Activated CD4-positive, alpha-beta memory T cell treated with anti-CD3 and anti-CD28 coated beads for 36 hours (primary cell): ENCODE results near the gene HBB. TPM values are rescaled to one million over a fixed set of nuclear protein-coding genes. Genes with fewer than 3 reads are reported as not detected.
"Not testable (repeated sequence)": the region's sequence is repeated elsewhere in the genome, so short reads cannot be mapped to it uniquely, and the experiment has no call there.

ENCODE experiments used
- CTCF ChIA-PET: fragments of 350-600 bp; sonication (Branson Sonifier 250); formaldehyde crosslinking; loops from one replicate; lab custom pipeline; 2021; ENCODE audit warnings: antibody characterized with exemption, inconsistent platforms; lab: Charles Lee
- POLR2A ChIA-PET: fragments of 350-600 bp; sonication (Branson Sonifier 250); formaldehyde crosslinking; loops from one replicate; lab custom pipeline; 2021; ENCODE audit warnings: antibody characterized with exemption; lab: Charles Lee
- DNase-seq: peaks from one replicate; pipeline ENCODE4 v3.0.0-alpha.2; 2020
- H3K27ac Mint-ChIP-seq: one replicate; pipeline ENCODE4 v1.8.0; 2021; ENCODE audit warnings: mixed read lengths
- H3K27me3 Mint-ChIP-seq: one replicate; pipeline ENCODE4 v1.8.0; 2021; ENCODE audit warnings: mixed read lengths
- H3K36me3 Mint-ChIP-seq: one replicate; pipeline ENCODE4 v1.8.0; 2021; ENCODE audit warnings: mixed read lengths
- H3K4me1 Mint-ChIP-seq: one replicate; pipeline ENCODE4 v1.8.0; 2021; ENCODE audit warnings: low read depth, mixed read lengths
- H3K4me3 Mint-ChIP-seq: one replicate; pipeline ENCODE4 v1.8.0; 2021; ENCODE audit warnings: mild to moderate bottlenecking, mixed read lengths
- H3K9me3 Mint-ChIP-seq: one replicate; pipeline ENCODE4 v1.8.0; 2021; ENCODE audit warnings: mixed read lengths
- intact Hi-C: fragments of 100-400 bp; cut with micrococcal nuclease; formaldehyde crosslinking; loops from one replicate; pipeline ENCODE4 v1.15.1; 2023
- total RNA-seq, 2 experiments: library from RNA; stranded (reverse); gene quantifications; one replicate each; pipeline ENCODE4 v1.2.3, GENCODE V29; 2021

Gene HBB
- not detected for total RNA-seq

DNA sequence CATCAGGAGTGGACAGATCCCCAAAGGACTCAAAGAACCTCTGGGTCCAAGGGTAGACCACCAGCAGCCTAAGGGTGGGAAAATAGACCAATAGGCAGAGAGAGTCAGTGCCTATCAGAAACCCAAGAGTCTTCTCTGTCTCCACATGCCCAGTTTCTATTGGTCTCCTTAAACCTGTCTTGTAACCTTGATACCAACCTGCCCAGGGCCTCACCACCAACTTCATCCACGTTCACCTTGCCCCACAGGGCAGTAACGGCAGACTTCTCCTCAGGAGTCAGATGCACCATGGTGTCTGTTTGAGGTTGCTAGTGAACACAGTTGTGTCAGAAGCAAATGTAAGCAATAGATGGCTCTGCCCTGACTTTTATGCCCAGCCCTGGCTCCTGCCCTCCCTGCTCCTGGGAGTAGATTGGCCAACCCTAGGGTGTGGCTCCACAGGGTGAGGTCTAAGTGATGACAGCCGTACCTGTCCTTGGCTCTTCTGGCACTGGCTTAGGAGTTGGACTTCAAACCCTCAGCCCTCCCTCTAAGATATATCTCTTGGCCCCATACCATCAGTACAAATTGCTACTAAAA is at the start of gene HBB:
Gene HBB (minus strand): TSS at position 340 of the 579 bp plus-strand sequence. CDS start 50 bp downstream, at position 290.
- intact Hi-C loops = no loop called here
- Mint-ChIP-seq H3K4me1 (no peaks in the 10 kb centered on the region), H3K36me3 (no peaks in the 10 kb centered on the region), H3K27ac (no peak within 1 kb of the TSS), H3K4me3 (no peak within 1 kb of the TSS), H3K27me3 (no peaks in the 10 kb centered on the region), H3K9me3 (no peaks in the 10 kb centered on the region)
- ChIA-PET CTCF (no interaction called here), POLR2A (no interaction called here)
- no peak for DNase-seq

DNA sequence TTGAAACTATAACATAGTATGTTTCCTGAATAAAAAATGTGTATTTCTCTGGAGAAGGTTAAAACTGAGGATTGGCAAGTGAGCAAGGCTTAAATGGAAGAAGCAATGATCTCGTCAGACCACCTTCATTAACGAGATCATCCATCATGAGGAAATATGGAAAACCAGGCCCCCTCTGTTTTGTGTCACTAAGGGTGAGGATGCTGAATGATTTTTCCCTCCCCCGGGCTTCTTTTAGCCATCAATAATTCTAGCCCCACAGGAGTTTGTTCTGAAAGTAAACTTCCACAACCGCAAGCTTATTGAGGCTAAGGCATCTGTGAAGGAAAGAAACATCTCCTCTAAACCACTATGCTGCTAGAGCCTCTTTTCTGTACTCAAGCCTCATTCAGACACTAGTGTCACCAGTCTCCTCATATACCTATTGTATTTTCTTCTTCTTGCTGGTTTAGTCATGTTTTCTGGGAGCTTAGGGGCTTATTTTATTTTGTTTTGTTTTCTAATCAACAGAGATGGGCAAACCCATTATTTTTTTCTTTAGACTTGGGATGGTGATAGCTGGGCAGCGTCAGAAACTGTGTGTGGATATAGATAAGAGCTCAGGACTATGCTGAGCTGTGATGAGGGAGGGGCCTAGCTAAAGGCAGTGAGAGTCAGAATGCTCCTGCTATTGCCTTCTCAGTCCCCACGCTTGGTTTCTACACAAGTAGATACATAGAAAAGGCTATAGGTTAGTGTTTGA is 48.7 kb upstream of the HBB start:
- CTCF ChIA-PET = no interaction called here
- intact Hi-C loops = no loop called here
- H3K27me3 Mint-ChIP-seq = no peaks in the 10 kb centered on the region
- H3K9me3 Mint-ChIP-seq = no peaks in the 10 kb centered on the region
- no peak overlapping the region for H3K27ac Mint-ChIP-seq
- no peak for DNase-seq
- POLR2A ChIA-PET = no interaction called here
- H3K36me3 Mint-ChIP-seq = no peaks in the 10 kb centered on the region
- H3K4me3 Mint-ChIP-seq = no peak overlapping the region
- no peaks in the 10 kb centered on the region for H3K4me1 Mint-ChIP-seq

GRCh38 chr11:5274395-5274794 is 47.5 kb upstream of the HBB start:
- no peak for DNase-seq
- ChIA-PET POLR2A (no interaction called here), CTCF (no interaction called here)
- Mint-ChIP-seq H3K9me3 (no peaks in the 10 kb centered on the region), H3K27me3 (no peaks in the 10 kb centered on the region), H3K4me1 (no peaks in the 10 kb centered on the region), H3K4me3 (no peak overlapping the region), H3K36me3 (no peaks in the 10 kb centered on the region), H3K27ac (no peak overlapping the region)
- intact Hi-C loops = no loop called here

DNA sequence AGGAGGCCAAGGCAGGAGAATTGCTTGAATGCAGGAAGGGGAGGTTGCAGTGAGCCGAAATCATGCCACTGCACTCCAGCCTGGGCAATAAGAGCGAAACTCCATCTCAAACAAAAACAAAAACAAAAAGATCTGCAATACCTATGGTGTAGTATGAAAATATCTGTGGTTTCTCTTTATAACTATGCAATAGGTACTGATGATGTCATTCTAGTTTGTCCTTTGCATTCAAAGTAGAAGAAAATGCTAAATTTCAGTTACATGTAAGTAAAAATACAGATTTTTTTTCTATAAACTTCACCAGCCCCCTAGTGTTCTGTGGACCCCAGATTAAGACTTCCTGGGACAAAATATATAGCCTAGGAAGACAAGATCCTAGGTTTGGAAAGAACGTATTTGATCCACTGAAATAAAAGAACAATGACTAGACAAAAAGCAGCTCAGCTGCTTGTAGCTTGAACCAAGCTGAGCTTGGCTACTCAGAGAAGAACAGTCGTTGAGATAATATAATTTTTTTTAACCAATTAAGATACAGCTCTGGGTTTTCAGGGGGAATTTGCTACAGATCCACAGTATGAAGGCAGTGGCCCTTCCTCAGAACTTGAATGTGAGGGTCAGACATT is 45.6 kb upstream of the HBB start:
- CTCF ChIA-PET = no interaction called here
- no peak for DNase-seq
- Mint-ChIP-seq H3K4me3 (no peak overlapping the region), H3K9me3 (no peaks in the 10 kb centered on the region), H3K36me3 (no peaks in the 10 kb centered on the region), H3K27ac (no peak overlapping the region), H3K27me3 (no peaks in the 10 kb centered on the region), H3K4me1 (no peaks in the 10 kb centered on the region)
- intact Hi-C loops = no loop called here
- POLR2A ChIA-PET = no interaction called here

DNA sequence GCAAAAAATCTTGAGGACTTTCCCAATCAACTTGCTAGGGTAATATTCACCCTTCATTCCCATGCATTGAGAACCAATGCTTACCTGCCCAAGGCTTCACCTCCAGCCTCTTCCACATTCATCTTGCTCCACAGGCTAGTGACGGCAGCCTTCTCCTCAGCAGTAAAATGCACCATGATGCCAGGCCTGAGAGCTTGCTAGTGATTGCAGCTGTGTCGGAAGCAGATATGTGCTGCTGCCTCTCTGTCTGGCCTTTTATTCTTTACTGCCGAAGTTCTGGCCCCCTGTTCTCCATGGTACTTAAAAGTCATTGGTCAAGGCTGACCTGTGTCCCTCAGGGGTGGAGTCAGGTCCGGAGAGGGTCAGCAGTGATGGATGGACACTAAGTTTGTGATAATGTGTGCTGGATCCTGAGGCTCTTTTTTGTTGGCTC is 42.9 kb upstream of the HBB start, which contains the start of gene HBE1:
Gene HBE1 (minus strand): TSS at position 231 of the 433 bp plus-strand sequence. CDS start 55 bp downstream, at position 176.
- no peak for DNase-seq
- H3K4me3 Mint-ChIP-seq = no peak within 1 kb of the TSS
- H3K27ac Mint-ChIP-seq = no peak within 1 kb of the TSS
- CTCF ChIA-PET = no interaction called here
- no peaks in the 10 kb centered on the region for H3K4me1 Mint-ChIP-seq
- H3K36me3 Mint-ChIP-seq = no peaks in the 10 kb centered on the region
- intact Hi-C loops = no loop called here
- H3K9me3 Mint-ChIP-seq = no peaks in the 10 kb centered on the region
- no peaks in the 10 kb centered on the region for H3K27me3 Mint-ChIP-seq
- POLR2A ChIA-PET = no interaction called here

DNA sequence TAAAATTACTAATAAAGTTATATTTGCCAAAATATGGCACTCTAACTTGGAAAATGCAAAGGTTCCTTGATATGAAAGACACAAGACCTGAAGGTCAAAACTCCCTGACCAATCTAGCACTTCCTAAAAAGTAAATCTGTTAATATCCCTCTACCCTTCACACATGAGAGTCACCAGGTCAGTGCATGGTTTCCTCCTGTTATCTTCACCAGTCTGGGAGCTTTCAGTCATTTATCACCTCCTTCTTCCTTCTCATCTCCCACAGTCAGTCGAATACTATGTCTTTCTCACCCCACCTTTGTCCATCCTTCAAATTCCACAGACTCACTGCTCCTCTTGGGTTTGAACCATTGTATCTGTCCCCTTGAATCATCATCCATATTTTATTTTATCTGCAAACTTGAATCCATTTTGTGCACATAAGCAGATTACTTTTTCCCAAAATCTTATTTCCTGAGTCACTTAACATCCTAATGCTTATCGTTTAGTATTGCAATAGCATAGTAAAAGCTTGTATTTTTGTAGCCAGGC is 40.2 kb upstream of the HBB start:
- H3K36me3 Mint-ChIP-seq = no peaks in the 10 kb centered on the region
- CTCF ChIA-PET = interaction anchor here (1.3 kb wide), 1 partner anchor 33 kb away, joined by 3 read pairs; no protein-coding TSS in a partner anchor
- no peaks in the 10 kb centered on the region for H3K4me1 Mint-ChIP-seq
- DNase-seq = no peak
- H3K4me3 Mint-ChIP-seq = no peak overlapping the region
- intact Hi-C loops = no loop called here
- no peaks in the 10 kb centered on the region for H3K27me3 Mint-ChIP-seq
- POLR2A ChIA-PET = no interaction called here
- H3K9me3 Mint-ChIP-seq = no peaks in the 10 kb centered on the region
- no peak overlapping the region for H3K27ac Mint-ChIP-seq

DNA sequence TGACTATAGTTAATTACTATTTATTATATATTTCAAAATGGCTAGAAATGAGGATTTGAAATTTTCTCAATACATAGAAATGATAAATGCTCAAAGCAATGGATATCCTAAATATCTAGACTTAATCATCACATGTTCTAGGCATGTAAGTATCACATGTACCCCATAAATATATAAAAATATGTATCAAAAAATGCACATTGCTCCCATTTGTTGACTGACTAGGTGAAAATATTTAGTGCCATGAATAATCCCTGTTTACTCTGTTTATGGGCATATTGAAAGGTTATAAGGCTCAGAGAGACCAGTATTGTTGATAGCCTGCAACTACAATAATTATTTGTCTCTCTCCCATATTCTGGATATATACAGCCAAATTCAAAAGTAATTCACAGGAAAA is 39.7 kb upstream of the HBB start:
- H3K27me3 Mint-ChIP-seq = no peaks in the 10 kb centered on the region
- no peaks in the 10 kb centered on the region for H3K36me3 Mint-ChIP-seq
- CTCF ChIA-PET = interaction anchor here (1.3 kb wide), 1 partner anchor 34 kb away, joined by 3 read pairs; no protein-coding TSS in a partner anchor
- intact Hi-C loops = no loop called here
- no peaks in the 10 kb centered on the region for H3K4me1 Mint-ChIP-seq
- no peak for DNase-seq
- POLR2A ChIA-PET = no interaction called here
- H3K4me3 Mint-ChIP-seq = no peak overlapping the region
- H3K9me3 Mint-ChIP-seq = no peaks in the 10 kb centered on the region
- no peak overlapping the region for H3K27ac Mint-ChIP-seq

- no peaks in the 10 kb centered on the region for H3K36me3 Mint-ChIP-seq
- no peak overlapping the region for H3K27ac Mint-ChIP-seq
- POLR2A ChIA-PET = no interaction called here
- no peaks in the 10 kb centered on the region for H3K4me1 Mint-ChIP-seq
- no peak for DNase-seq
- H3K27me3 Mint-ChIP-seq = no peaks in the 10 kb centered on the region
- no peaks in the 10 kb centered on the region for H3K9me3 Mint-ChIP-seq
- CTCF ChIA-PET = no interaction called here
- no peak overlapping the region for H3K4me3 Mint-ChIP-seq
- intact Hi-C loops = no loop called here
Observed at GRCh38 chr11:5265832-5266231, 39.0 kb upstream of the HBB start.

GRCh38 chr11:5258543-5259262 is 31.8 kb upstream of the HBB start:
- POLR2A ChIA-PET = no interaction called here
- no peak for DNase-seq
- Mint-ChIP-seq H3K4me1 (no peaks in the 10 kb centered on the region), H3K36me3 (no peaks in the 10 kb centered on the region), H3K9me3 (peaks cover 10% of the 10 kb centered on the region), H3K4me3 (no peak overlapping the region), H3K27ac (no peak overlapping the region), H3K27me3 (peaks cover 1% of the 10 kb centered on the region)
- intact Hi-C loops = no loop called here
- CTCF ChIA-PET = no interaction called here

DNA sequence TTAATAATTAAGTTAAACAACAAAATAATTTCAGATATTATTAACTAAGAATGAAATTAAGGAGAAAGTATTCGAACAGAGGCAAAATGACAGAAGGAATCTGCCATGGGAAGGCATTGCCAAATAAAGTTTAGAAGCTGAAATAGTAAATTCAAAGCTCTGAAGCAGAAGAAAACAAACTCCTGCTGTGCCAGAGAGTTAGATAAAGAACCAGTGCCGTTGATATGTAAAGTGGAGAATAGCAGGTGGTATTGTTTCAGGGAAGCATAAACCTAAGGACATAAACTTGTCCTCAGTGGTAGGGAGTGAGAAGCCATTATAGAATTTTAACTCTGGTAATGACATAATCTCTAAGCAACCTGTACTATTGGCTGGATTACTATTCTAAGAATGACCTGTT is 30.4 kb upstream of the HBB start:
- no peak for DNase-seq
- ChIA-PET CTCF (no interaction called here), POLR2A (no interaction called here)
- peaks cover 10% of the 10 kb centered on the region for H3K9me3 Mint-ChIP-seq
- H3K4me1 Mint-ChIP-seq = no peaks in the 10 kb centered on the region
- H3K36me3 Mint-ChIP-seq = no peaks in the 10 kb centered on the region
- intact Hi-C loops = no loop called here
- no peak overlapping the region for H3K4me3 Mint-ChIP-seq
- H3K27ac Mint-ChIP-seq = no peak overlapping the region
- H3K27me3 Mint-ChIP-seq = peaks cover 1% of the 10 kb centered on the region

DNA sequence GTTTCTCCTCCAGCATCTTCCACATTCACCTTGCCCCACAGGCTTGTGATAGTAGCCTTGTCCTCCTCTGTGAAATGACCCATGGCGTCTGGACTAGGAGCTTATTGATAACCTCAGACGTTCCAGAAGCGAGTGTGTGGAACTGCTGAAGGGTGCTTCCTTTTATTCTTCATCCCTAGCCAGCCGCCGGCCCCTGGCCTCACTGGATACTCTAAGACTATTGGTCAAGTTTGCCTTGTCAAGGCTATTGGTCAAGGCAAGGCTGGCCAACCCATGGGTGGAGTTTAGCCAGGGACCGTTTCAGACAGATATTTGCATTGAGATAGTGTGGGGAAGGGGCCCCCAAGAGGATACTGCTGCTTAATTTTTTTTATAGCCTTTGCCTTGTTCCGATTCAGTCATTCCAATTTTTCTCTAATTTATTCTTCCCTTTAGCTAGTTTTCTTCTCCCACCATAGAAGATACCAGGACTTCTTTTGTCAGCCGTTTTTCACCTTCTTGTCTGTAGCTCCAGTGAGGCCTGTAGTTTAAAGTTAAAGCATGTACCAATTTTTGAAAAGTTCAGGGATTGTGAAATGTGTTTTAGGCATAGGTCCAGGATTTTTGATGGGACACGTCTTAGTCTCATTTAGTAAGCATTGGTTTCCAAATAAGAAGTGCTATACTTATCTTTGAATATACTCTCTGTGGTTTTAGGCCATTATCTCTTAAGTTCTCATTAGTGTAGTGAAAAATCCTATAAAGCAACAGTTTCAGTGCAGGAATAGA is 28.0 kb upstream of the HBB start, which contains the start of gene HBG2:
Gene HBG2 (minus strand): TSS at position 136 of the 768 bp plus-strand sequence. CDS start 53 bp downstream, at position 83.
- H3K27ac Mint-ChIP-seq, H3K4me3 Mint-ChIP-seq, CTCF ChIA-PET, H3K36me3 Mint-ChIP-seq, POLR2A ChIA-PET, H3K4me1 Mint-ChIP-seq, intact Hi-C loops, H3K27me3 Mint-ChIP-seq, DNase-seq, H3K9me3 Mint-ChIP-seq: not testable (repeated sequence)
